NT2/D1 (cell line): ENCODE measurements around the gene CD1D.

ENCODE experiments used
- SUZ12 ChIP-seq: IDR thresholded peaks from 2 replicates; pipeline ENCODE4 v1.6.1; 2011; ENCODE audit not compliant: insufficient read length, insufficient read depth; ENCODE audit errors: extremely low read depth
- ZNF274 ChIP-seq: IDR thresholded peaks from 2 replicates; pipeline ENCODE4 v1.6.1; 2011; ENCODE audit warnings: mild to moderate bottlenecking, low read depth, low read length

DNA sequence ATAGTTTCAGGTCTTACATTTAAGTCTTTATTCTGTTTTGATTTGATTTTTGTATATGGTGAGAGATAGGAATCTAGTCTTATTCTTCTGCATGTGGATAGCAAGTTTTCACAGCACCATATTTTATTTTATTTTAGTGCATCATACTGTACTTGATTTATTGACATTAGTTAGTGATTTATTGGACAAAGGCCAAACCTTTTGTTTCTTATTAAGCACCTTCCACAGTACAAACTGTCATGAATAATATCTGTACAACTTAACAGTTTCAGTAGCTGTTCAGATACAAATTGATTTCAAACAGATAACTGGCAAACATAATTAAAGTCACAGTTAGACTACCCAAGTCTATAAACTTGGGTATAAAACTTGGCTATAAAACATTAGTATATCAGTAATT is 15.8 kb downstream of the CD1D start:
- TF ChIP-seq ZNF274: no peak
- TF ChIP-seq SUZ12: no peak
